ENCODE measurements around the gene RFTN1. TPM values are rescaled to one million over a fixed set of nuclear protein-coding genes. Genes with fewer than 3 reads are reported as not detected.

The RFTN1 gene
- total RNA-seq, 1 experiment from 2014 or later, result 2.2 TPM

DNA sequence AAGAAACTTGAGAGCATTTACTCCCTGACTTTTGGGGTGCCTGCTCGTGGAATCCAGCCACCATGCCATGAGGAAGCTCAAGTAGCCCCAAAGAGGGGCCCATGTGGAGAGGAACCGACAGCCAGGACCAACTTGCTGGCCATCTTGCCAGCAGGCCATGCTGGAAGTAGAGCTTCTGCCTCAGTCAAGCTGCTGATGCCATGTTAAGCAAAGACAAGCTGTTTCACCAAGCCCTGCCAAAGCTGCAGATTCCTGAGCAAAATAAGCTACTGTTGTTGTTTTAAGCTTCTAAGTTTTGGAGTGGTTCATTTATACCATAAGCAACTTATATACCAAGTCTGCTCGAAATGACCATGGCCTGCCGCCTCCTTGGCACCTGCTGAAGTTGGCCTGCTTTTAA, 14.1 kb downstream of the RFTN1 start:
- Histone ChIP-seq H2AK5ac (ENCODE audit: insufficient read length, low read length) (no peak overlapping the region), H3K9ac (ENCODE audit: extremely low read depth, insufficient read length, low read length) (no peak overlapping the region), H3K14ac (ENCODE audit: insufficient read depth, low read length) (no peak overlapping the region), H3K79me2 (ENCODE audit: insufficient read depth, low read length) (no peaks in the 10 kb centered on the region), H2BK5ac (ENCODE audit: insufficient read length, low read length) (no peak overlapping the region), H3K18ac (ENCODE audit: insufficient read length, low read depth, low read length) (no peak overlapping the region), H3K79me1 (ENCODE audit: insufficient read depth, low read depth, low read length, poor library complexity, severe bottlenecking) (no peaks in the 10 kb centered on the region), H3K9me3 (ENCODE audit: control insufficient read depth, low read depth, low read length) (no peaks in the 10 kb centered on the region), H3K27ac (ENCODE audit: insufficient read length, low read depth, low read length) (no peak overlapping the region), H3K23ac (ENCODE audit: insufficient read length, low read depth, low read length) (no peak overlapping the region), H4K91ac (ENCODE audit: insufficient read length, low read depth, low read length) (no peak overlapping the region), H3K23me2 (ENCODE audit: insufficient read length, low read depth, low read length, poor library complexity, severe bottlenecking) (no peaks in the 10 kb centered on the region), H2BK20ac (ENCODE audit: low read depth, low read length, poor library complexity, severe bottlenecking) (no peak overlapping the region), H4K8ac (replicated peaks; ENCODE audit: insufficient read length, low read depth, low read length) (no peak overlapping the region), H4K20me1 (ENCODE audit: control insufficient read depth, insufficient read depth, insufficient read length) (no peaks in the 10 kb centered on the region), H3K4me1 (ENCODE audit: insufficient read depth, low read length) (peaks cover 8% of the 10 kb centered on the region; the same call in 1 of the 2 replicates), H2BK12ac (ENCODE audit: insufficient read length, low read depth, low read length) (no peak overlapping the region), H4K5ac (ENCODE audit: insufficient read length, low read depth, low read length) (no peak overlapping the region), H3K4me2 (ENCODE audit: insufficient read depth, insufficient read length, low read length) (no peak overlapping the region), H2BK15ac (ENCODE audit: low read depth, low read length) (no peak overlapping the region), H3K4ac (ENCODE audit: low read depth, low read length) (no peak overlapping the region), H3T11ph (ENCODE audit: low read length) (no peak overlapping the region), H2AFZ (ENCODE audit: low read length) (no peak overlapping the region), H3K27me3 (ENCODE audit: insufficient read depth, low read length) (no peaks in the 10 kb centered on the region), H2BK120ac (ENCODE audit: low read depth, low read length, poor library complexity, severe bottlenecking) (no peak overlapping the region), H3K56ac (ENCODE audit: insufficient read length, low read depth, low read length) (no peak overlapping the region)
- no CpG with 5 or more reads among the region's 4 CpGs for WGBS (ENCODE audit: extremely low coverage, insufficient read length, low lambda C conversion rate)
- Mint-ChIP-seq H3K4me1 (peaks cover 16 to 25% of the 10 kb centered on the region in 2 experiments), H3K36me3 (ENCODE audit: insufficient read depth in 1 of 3, low read depth in 3 of 3) (no peaks in the 10 kb centered on the region), H3K4me3 (no peak overlapping the region), H3K9me3 (peaks cover 0 to 3% of the 10 kb centered on the region in 2 experiments; a peak in 2 of 5 replicates), H3K27ac (peak overlapping the region in 1 of 3 experiments; percentile 66; a peak in 1 of 7 replicates), H3K27me3 (ENCODE audit: low read depth) (no peaks in the 10 kb centered on the region; the same call in 1 of the 2 replicates)
- no peak for DNase-seq
- TF ChIP-seq, protein P1, sequence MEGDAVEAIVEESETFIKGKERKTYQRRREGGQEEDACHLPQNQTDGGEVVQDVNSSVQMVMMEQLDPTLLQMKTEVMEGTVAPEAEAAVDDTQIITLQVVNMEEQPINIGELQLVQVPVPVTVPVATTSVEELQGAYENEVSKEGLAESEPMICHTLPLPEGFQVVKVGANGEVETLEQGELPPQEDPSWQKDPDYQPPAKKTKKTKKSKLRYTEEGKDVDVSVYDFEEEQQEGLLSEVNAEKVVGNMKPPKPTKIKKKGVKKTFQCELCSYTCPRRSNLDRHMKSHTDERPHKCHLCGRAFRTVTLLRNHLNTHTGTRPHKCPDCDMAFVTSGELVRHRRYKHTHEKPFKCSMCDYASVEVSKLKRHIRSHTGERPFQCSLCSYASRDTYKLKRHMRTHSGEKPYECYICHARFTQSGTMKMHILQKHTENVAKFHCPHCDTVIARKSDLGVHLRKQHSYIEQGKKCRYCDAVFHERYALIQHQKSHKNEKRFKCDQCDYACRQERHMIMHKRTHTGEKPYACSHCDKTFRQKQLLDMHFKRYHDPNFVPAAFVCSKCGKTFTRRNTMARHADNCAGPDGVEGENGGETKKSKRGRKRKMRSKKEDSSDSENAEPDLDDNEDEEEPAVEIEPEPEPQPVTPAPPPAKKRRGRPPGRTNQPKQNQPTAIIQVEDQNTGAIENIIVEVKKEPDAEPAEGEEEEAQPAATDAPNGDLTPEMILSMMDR (conservative IDR thresholded peaks at IDR 0.05), result no peak
